ES-I3 (cell line): ENCODE measurements around the gene ZSCAN16.
A peak's percentile ranks its signal among the peaks of the same experiment; 100 is the strongest.
"Not testable (repeated sequence)": the region's sequence is repeated elsewhere in the genome, so short reads cannot be mapped to it uniquely, and the experiment has no call there.

Experiments
- H3K36me3 ChIP-seq: 2 replicates; pipeline ENCODE4 v1.6.1; 2013; ENCODE audit warnings: mild to moderate bottlenecking, low read length, control low read depth, moderate library complexity; ENCODE audit not compliant: insufficient read depth
- H3K4me1 ChIP-seq: 2 replicates; pipeline ENCODE4 v1.6.1; 2013; ENCODE audit warnings: mild to moderate bottlenecking, control low read depth, low read length; ENCODE audit not compliant: insufficient read depth
- H3K9ac ChIP-seq: 2 replicates; pipeline ENCODE4 v1.6.1; 2013; ENCODE audit warnings: low read depth, mild to moderate bottlenecking, low read length, moderate library complexity
- H3K9me3 ChIP-seq: 2 replicates; pipeline ENCODE4 v1.6.1; 2013; ENCODE audit warnings: mild to moderate bottlenecking, low read length, moderate library complexity; ENCODE audit not compliant: control insufficient read depth, insufficient read depth

The ZSCAN16 gene

DNA sequence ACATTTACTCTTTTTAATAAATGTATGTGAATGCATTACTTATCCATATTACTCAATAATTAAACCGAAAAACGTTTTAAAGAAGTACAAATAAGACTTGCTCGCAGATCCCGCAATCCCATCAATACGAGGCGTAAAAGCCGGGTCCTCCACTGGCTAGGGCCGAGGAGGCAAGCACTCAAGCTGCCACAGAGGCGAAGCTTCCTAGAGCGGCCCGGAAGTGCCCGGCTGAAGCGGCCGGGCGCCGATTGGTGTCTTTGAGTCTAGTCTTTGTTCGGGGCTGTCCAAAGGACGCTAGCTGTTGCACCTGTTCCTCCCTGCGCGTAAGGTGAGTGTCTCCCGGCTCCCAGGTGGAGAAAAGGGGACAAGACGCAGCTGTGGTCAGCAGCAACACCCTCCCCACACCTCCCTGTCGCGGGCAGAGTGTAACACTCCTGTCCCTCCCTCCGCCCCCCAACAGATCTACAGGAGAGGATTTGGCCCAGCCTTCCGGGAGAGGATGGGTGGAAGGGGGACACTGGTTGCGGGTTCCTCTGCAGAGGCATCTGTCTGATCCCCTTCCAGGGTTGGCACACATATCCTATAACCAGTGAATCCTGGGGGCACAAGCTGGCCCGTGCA is at the start of gene ZSCAN16:
TSS of gene ZSCAN16 (plus strand) at position 260 of the 621 bp plus-strand sequence. CDS start 835 bp downstream, outside the sequence.
- Histone ChIP-seq H3K36me3 (peaks cover 8% of the 10 kb centered on the region; the same call in 1 of the 2 replicates), H3K9ac (peak within 1 kb of the TSS; percentile 82), H3K9me3 (no peaks in the 10 kb centered on the region), H3K4me1 (0 out of 2 replicates have a peak, but pooled peaks cover 3% of the 10 kb centered on the region)

DNA sequence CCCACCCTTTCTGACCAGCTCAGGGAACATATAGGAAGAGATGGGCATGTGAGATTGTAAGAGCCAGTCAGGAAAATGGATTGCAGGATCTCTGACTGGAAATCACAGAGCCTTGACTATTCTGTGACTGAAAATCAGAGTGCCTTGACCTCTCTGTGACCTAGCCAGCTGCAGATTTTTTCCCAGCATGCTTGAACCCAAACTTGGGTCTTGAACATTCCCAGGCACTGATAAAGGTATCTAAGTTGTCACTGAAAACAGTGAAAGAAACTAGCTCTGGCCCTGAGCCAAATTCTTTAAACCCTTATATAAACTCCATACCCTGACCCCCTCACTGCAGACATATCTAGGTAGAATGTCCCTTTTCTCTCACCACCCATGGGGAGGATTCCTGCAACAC is 46.4 kb upstream of the ZSCAN16 start:
- Histone ChIP-seq H3K9ac (no peak overlapping the region), H3K36me3 (no peaks in the 10 kb centered on the region), H3K4me1 (no peaks in the 10 kb centered on the region), H3K9me3 (no peaks in the 10 kb centered on the region)

DNA sequence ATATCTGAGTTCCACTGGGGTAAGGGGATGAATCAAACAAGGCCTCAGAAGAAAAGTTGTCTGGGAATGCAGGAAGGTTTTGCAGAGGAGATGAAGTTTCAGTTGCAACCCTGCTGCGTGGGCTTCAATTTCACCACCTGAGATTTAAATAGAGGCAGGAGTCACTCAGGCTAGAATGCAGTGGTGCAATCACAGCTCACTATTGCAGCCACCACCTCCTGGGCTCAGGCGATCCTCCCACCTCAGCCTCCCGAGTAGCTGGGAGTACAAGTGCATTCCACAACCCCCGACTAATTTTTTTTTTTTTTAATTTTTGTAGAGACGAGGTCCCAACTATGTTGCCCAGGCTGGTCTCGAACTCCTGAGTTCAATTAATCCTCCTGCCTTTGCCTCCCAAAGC is 45.6 kb upstream of the ZSCAN16 start:
- no peaks in the 10 kb centered on the region for H3K36me3 ChIP-seq
- no peaks in the 10 kb centered on the region for H3K9me3 ChIP-seq
- no peaks in the 10 kb centered on the region for H3K4me1 ChIP-seq
- H3K9ac ChIP-seq = no peak overlapping the region

DNA sequence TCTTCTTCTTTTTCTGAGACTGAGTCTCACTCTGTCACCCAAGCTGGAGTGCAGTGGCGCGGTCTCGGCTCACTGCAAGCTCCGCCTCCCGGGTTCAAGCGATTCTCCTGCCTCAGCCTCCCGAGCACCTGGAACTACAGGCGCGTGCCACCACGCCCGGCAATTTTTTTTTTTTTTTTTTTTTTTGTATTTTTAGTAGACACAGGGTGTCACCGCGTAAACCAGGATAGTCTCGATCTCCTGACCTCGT is 44.1 kb upstream of the ZSCAN16 start, which contains the start of gene ZNF165:
TSS of gene ZNF165 (plus strand) at position 188 of the 250 bp plus-strand sequence. CDS start 4,913 bp downstream, outside the sequence.
- H3K9me3 ChIP-seq, H3K36me3 ChIP-seq, H3K4me1 ChIP-seq: not testable (repeated sequence)
- peak within 1 kb of the TSS; percentile 71 for H3K9ac ChIP-seq

DNA sequence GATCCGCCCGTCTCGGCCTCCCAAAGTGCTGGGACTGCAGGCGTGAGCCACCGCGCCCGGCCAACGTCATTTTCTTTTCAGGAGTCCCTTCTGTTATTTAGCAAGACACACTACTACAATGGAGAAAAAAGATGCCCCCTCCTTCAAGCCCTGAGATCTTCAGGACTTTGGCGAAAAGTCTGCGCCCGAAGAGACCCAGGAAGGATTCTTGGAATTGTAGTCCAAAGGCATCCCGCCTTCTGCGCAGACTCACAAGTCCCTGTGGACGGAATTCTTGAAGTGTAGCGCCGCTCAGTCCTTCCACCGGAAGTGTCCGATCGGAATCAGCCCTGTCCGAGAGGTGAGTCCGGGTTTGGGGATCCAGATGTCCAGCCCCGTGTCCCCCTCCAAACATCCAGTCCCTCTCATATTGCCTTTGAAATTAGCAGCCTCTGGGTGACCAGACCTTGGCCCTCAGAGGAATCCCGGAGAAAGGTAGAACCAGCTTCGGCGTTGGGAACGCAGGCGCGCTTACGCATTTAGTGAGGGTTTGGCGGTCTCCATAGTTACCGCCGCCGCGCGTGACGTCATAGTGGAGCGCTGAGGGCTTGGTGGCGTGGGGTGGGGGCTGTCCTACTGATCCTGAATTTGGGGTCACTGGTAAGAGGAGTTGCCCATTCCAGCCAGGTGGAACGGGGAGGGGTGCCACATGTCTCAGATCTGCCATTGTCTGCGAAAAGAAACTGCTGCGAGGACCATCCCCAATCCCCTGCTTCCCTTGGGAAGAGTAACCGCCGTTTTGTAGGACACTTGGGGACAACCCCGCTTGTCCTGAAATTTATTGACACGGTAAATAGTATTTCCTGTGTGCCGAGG is 43.6 kb upstream of the ZSCAN16 start:
- Histone ChIP-seq H3K36me3 (peaks cover 2% of the 10 kb centered on the region), H3K9me3 (no peaks in the 10 kb centered on the region), H3K4me1 (no peaks in the 10 kb centered on the region), H3K9ac (peak overlapping the region; percentile 71)

DNA sequence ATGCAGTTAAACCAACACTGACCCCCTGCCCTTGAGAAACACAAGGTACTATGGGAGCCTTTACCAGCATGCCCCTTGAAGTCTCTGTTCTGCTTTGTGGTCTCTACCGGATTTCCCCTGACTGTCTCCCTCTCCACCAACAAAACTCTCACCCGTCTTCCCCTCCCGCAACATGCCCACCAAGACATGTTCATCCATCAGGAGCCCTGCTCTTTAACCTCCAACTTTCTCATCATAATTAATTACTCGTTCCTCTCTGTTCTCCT is 43.0 kb upstream of the ZSCAN16 start:
- Histone ChIP-seq H3K9me3 (no peaks in the 10 kb centered on the region), H3K36me3 (peaks cover 6% of the 10 kb centered on the region), H3K4me1 (no peaks in the 10 kb centered on the region), H3K9ac (peak overlapping the region; percentile 71)

DNA sequence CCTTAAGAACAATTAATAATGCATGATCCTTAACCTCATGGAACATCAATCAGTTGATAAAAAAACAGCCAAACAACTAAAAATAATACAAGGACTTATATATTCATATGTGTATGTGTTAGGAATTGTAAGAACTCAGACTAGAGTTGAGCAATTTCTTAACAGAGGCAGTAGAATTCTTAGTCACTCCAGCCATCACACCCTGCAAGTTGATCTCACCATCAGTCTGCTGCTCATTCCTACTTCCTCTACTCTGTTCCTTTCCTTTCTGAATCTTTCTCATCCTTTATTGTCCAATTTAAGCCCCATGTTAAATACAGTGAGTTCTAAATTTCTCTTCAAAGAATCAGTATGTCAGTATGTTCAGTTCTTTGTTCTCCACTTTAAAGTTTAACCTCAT is 41.5 kb upstream of the ZSCAN16 start:
- Histone ChIP-seq H3K4me1 (no peaks in the 10 kb centered on the region), H3K9ac (no peak overlapping the region), H3K36me3 (peaks cover 13% of the 10 kb centered on the region), H3K9me3 (peaks cover 6% of the 10 kb centered on the region; the same call in 1 of the 2 replicates)

DNA sequence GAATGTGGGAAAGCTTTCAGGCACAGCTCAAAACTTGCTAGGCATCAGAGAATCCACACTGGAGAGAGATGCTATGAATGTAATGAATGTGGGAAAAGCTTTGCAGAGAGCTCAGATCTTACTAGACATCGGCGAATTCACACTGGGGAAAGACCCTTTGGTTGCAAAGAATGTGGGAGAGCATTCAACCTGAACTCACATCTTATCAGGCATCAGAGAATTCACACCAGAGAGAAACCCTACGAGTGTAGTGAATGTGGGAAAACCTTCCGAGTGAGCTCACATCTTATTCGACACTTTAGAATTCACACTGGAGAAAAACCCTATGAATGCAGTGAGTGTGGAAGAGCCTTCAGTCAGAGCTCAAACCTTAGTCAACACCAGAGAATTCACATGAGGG is 35.4 kb upstream of the ZSCAN16 start:
- Histone ChIP-seq H3K36me3 (peaks cover 24% of the 10 kb centered on the region), H3K9me3 (peaks cover 21% of the 10 kb centered on the region), H3K4me1 (no peaks in the 10 kb centered on the region)

DNA sequence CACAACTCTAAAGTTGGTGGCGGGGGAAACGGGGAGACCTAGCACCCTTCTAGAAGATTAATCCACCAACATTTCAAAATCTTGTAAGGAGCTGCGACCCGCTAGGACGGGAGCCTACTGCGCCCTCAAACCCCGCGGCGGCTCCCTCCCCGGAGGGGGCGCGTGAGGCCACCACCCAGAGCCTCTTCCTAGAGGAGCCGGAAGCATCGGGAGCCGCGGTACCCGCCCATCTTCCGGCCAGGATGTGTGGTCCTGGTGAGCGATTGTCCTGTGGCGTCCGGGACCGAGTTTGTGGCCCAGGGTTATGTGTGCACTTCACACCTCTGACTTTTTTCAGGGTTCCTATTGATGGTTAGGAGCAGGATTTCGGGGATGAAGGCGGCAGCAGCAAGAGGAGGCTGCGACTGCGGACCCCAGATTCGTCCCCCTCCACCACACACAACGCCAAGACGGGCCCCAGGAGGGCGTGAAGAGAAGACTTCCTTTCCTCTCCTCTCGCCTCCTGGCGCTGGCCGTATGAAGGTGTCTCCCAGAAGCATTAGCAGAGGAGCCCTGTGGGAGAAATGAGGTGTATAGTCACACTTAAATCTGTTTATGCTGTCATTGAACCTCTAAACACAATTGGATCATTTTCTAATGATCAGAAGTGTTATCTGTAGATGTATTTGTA is 33.4 kb upstream of the ZSCAN16 start:
- Histone ChIP-seq H3K4me1 (no peaks in the 10 kb centered on the region), H3K36me3 (peaks cover 20% of the 10 kb centered on the region), H3K9ac (no peak overlapping the region), H3K9me3 (peaks cover 21% of the 10 kb centered on the region)

More for the DNA sequence above, 35.4 kb upstream of the ZSCAN16 start:
- no peak overlapping the region for H3K9ac ChIP-seq

DNA sequence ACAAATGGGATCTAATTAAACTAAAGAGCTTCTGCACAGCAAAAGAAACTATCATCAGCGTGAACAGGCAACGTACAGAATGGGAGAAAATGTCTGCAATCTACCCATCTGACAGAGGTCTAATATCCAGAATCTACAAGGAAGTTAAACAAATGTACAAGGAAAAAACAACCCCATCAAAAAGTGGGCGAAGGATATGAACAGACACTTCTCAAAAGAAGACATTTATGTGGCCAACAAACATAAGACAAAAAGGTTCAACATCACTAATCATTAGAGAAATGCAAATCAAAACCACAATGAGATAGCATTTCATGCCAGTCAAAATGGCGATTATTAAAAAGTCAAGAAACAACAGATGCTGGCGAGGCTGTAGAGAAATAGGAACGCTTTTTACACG is 22.2 kb upstream of the ZSCAN16 start:
- H3K9me3 ChIP-seq = not testable (repeated sequence)

DNA sequence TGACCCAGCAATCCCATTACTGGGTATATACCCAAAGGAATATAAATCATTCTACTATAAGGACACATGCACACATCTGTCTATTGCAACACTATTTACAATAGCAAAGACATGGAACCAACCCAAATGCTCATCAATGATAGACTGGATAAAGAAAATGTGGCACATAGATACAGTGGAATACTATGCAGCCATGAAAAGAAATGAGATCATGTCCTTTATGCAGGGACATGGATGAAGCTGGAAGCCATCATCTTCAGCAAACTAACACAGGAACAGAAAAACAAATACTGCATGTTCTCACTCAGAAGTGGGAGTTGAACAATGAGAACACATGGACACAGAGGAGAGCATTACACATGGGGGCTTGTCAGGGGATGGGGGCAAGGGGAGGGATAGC is 21.7 kb upstream of the ZSCAN16 start:
- H3K9me3 ChIP-seq, H3K9ac ChIP-seq, H3K4me1 ChIP-seq, H3K36me3 ChIP-seq: not testable (repeated sequence)

More for the DNA sequence above, 22.2 kb upstream of the ZSCAN16 start:
- H3K36me3 ChIP-seq, H3K9ac ChIP-seq, H3K4me1 ChIP-seq: not testable (repeated sequence)

DNA sequence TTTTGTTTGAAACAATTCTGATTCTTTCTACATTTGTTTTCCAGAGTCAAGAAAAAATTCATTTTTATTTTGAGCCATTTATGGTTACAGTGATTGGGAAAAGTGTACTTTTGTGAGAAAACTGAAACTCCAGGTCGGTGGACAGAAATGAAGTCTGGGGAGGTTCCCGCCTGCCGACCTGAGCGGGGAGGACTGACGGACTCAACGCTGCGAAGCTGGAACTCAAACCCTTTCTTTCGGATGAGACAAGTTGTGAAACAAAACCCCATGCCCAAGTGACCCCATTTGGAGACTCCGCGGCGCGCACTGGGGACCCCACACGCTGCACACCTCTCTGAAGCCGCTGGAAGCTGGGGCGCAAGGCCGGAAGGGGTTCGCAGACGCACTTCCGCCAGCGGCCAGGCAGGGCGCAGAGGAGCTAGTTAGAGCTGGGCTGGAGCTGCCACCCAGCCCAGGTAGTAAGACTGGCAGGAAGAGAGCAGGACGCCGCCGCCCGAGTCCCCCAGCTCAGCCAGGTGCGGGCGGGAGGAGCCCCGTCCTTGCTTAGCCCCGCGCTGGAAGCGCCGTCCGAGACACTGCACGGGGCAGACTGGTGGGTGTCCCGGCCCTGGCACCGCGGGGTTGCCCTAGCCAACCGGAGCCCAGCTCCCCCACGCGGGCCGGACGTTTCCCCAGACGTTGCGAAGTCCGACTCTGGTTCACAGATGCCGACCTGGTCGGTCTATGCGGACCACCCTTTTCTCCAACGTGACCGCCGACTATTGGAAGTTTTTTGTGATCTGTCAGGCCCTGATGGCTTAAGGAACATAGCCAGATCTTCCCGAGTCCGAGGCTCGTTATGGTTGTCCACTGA is 19.8 kb upstream of the ZSCAN16 start:
- H3K9me3 ChIP-seq = no peaks in the 10 kb centered on the region
- no peaks in the 10 kb centered on the region for H3K4me1 ChIP-seq
- H3K9ac ChIP-seq = peak overlapping the region; percentile 95
- no peaks in the 10 kb centered on the region for H3K36me3 ChIP-seq

DNA sequence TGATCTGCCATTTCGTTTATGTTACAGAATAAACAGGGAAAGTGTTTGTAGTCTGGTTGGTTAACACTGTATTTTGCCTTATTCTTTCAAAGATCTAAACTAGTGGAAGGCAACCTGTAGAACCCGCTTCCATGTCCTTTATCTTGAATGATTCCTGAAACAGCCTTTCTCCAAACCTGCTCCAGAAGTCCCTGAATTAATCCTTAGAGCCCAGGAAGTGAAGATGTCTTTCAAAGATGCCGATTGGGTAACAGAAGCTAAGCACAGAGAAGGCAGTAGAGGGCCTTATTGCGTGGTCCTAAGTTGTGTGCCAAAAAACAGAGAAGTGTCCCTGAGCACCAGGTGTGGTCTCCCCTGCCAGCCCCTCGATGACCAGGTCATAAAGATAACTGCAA is 19.2 kb upstream of the ZSCAN16 start:
- Histone ChIP-seq H3K4me1 (no peaks in the 10 kb centered on the region), H3K9ac (peak overlapping the region; percentile 95), H3K36me3 (no peaks in the 10 kb centered on the region), H3K9me3 (no peaks in the 10 kb centered on the region)

DNA sequence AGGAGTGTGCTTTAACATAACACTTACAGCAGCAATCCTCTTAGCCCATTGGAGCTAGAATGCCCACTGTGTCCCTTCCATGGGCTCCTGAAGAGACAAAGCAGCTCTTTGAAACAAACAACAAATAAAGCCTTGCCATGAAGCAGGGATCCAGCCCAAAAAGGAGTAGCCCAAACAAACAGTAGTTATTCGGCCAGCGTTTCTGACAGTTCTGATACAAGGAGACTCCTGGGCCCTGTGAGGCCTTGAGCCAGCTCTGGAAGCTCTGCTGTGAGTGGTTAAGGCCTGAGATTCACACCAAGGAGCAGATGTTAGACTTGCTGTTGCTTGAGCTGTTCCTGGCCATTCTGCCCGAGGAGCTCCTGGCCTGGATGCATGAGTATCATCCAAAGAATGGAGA is 16.9 kb upstream of the ZSCAN16 start:
- no peaks in the 10 kb centered on the region for H3K4me1 ChIP-seq
- no peak overlapping the region for H3K9ac ChIP-seq
- no peaks in the 10 kb centered on the region for H3K36me3 ChIP-seq
- no peaks in the 10 kb centered on the region for H3K9me3 ChIP-seq
